Activated naive CD4-positive, alpha-beta T cell treated with anti-CD3 and anti-CD28 coated beads, Interleukin-2, amount 50 U/mL, for 72 hours (primary cell): ENCODE measurements around the gene DHRS13. TPM values are rescaled to one million over a fixed set of nuclear protein-coding genes. Genes with fewer than 3 reads are reported as not detected.
"Not testable (repeated sequence)": the region's sequence is repeated elsewhere in the genome, so short reads cannot be mapped to it uniquely, and the experiment has no call there.

Experiments used
- ATAC-seq, 2 donors: fragments of 150-1000 bp; cut with Tn5 transposase; 2 replicates each; pipeline ENCODE4 v1.10.0; 2021; ENCODE audit warnings: mild to moderate bottlenecking in 2 of 2, moderate library complexity in 2 of 2
- DNase-seq, 2 donors: peaks; one replicate each; pipeline ENCODE4 v3.0.0; 2021 to 2022; ENCODE audit warnings: low spot score in 2 of 2
- H3K27ac Mint-ChIP-seq, 2 donors: one replicate each; pipeline ENCODE4 v1.8.0; 2022; ENCODE audit warnings: mild to moderate bottlenecking in 2 of 2, mixed read lengths in 2 of 2
- H3K36me3 Mint-ChIP-seq, 2 donors: one replicate each; pipeline ENCODE4 v1.8.0; 2022; ENCODE audit warnings: mixed read lengths in 2 of 2
- H3K9me3 Mint-ChIP-seq, 2 donors: one replicate each; pipeline ENCODE4 v1.8.0; 2022; ENCODE audit warnings: mixed read lengths in 2 of 2
- total RNA-seq, 2 donors: library from RNA; stranded (reverse); gene quantifications; one replicate each; pipeline ENCODE4 v1.2.3, GENCODE V29; 2022

DHRS13 gene
- total RNA-seq, 2 donors from 2014 or later, result 33.8 to 36.5 TPM

GRCh38 chr17:28912938-28913333 lies 10.1 kb upstream of the DHRS13 start:
- no peak for DNase-seq

GRCh38 chr17:28912281-28912937 lies 9.5 kb upstream of the DHRS13 start:
- no peak for ATAC-seq
- DNase-seq, result no peak
- Mint-ChIP-seq H3K9me3 (peaks cover 8 to 10% of the 10 kb centered on the region in 2 donors), H3K36me3 (peaks cover 28 to 32% of the 10 kb centered on the region in 2 donors), H3K27ac (peak overlapping the region; percentile 13 to 36)

More at GRCh38 chr17:28912938-28913333, 10.1 kb upstream of the DHRS13 start:
- Mint-ChIP-seq H3K9me3 (peaks cover 8 to 10% of the 10 kb centered on the region in 2 donors), H3K36me3 (peaks cover 30 to 32% of the 10 kb centered on the region in 2 donors), H3K27ac (peak overlapping the region in 1 of 2 donors; percentile 8)
- no peak for ATAC-seq

GRCh38 chr17:28911411-28912045 lies 8.6 kb upstream of the DHRS13 start:
- peak overlapping the region in 1 of 2 donors; percentile 13 for H3K27ac Mint-ChIP-seq
- H3K36me3 Mint-ChIP-seq, result peaks cover 22 to 29% of the 10 kb centered on the region in 2 donors
- ATAC-seq, result no peak
- no peak for DNase-seq
- H3K9me3 Mint-ChIP-seq, result peaks cover 8 to 10% of the 10 kb centered on the region in 2 donors

GRCh38 chr17:28910534-28910933 lies 7.7 kb upstream of the DHRS13 start:
- Mint-ChIP-seq H3K9me3 (peaks cover 8 to 10% of the 10 kb centered on the region in 2 donors), H3K27ac (no peak overlapping the region), H3K36me3 (peaks cover 16 to 19% of the 10 kb centered on the region in 2 donors)
- DNase-seq (no peak), ATAC-seq (no peak)

GRCh38 chr17:28908640-28909167 lies 5.8 kb upstream of the DHRS13 start:
- ATAC-seq, result no peak
- Mint-ChIP-seq H3K27ac (peak overlapping the region; percentile 57 to 90), H3K36me3 (peaks cover 3 to 6% of the 10 kb centered on the region in 2 donors), H3K9me3 (no peaks in the 10 kb centered on the region)
- no peak for DNase-seq

- H3K36me3 Mint-ChIP-seq, result peaks cover 0 to 6% of the 10 kb centered on the region in 2 donors
- ATAC-seq, result no peak
- peak overlapping the region in 1 of 2 donors; percentile 94 for H3K27ac Mint-ChIP-seq
- H3K9me3 Mint-ChIP-seq, result no peaks in the 10 kb centered on the region
- no peak for DNase-seq
These were observed 5.0 kb upstream of the DHRS13 start for GRCh38 chr17:28907709-28908475.

GRCh38 chr17:28906706-28907438 lies 4.0 kb upstream of the DHRS13 start:
- Mint-ChIP-seq H3K27ac (peak overlapping the region in 1 of 2 donors; percentile 94), H3K9me3 (no peaks in the 10 kb centered on the region), H3K36me3 (peaks cover 5 to 7% of the 10 kb centered on the region in 2 donors)
- ATAC-seq (no peak), DNase-seq (no peak)

- peak overlapping the region in 1 of 2 donors; percentile 94 for H3K27ac Mint-ChIP-seq
- no peaks in the 10 kb centered on the region for H3K9me3 Mint-ChIP-seq
- ATAC-seq, result no peak
- DNase-seq, result no peak
- peaks cover 10% of the 10 kb centered on the region in 2 donors for H3K36me3 Mint-ChIP-seq
These were observed 3.4 kb upstream of the DHRS13 start for GRCh38 chr17:28906276-28906675.

- H3K27ac Mint-ChIP-seq, result no peak overlapping the region
- H3K36me3 Mint-ChIP-seq, result peaks cover 16 to 19% of the 10 kb centered on the region in 2 donors
- DNase-seq (no peak), ATAC-seq (no peak)
- H3K9me3 Mint-ChIP-seq, result peaks cover 0 to 5% of the 10 kb centered on the region in 2 donors
These were observed 1.9 kb upstream of the DHRS13 start for GRCh38 chr17:28904800-28905199.

- not testable (repeated sequence) for H3K9me3 Mint-ChIP-seq, ATAC-seq, DNase-seq
- peak overlapping the region; percentile 16 to 82 for H3K27ac Mint-ChIP-seq
- peaks cover 16 to 22% of the 10 kb centered on the region in 2 donors for H3K36me3 Mint-ChIP-seq
These were observed 615 bp upstream of the DHRS13 start for GRCh38 chr17:28903546-28903841.

GRCh38 chr17:28901866-28902818 lies 737 bp downstream of the DHRS13 start:
- DNase-seq, result peak in 1 of 2 donors; percentile 64
- ATAC-seq, result peak; percentile 34 to 39
- Mint-ChIP-seq H3K27ac (peak overlapping the region; percentile 82 to 98), H3K36me3 (peaks cover 20 to 31% of the 10 kb centered on the region in 2 donors), H3K9me3 (peaks cover 0 to 5% of the 10 kb centered on the region in 2 donors)

- Mint-ChIP-seq H3K36me3 (peaks cover 20 to 39% of the 10 kb centered on the region in 2 donors), H3K27ac (peak overlapping the region; percentile 82 to 98), H3K9me3 (peaks cover 0 to 5% of the 10 kb centered on the region in 2 donors)
- ATAC-seq (no peak), DNase-seq (no peak)
These were observed 1.7 kb downstream of the DHRS13 start for GRCh38 chr17:28900986-28901726.

GRCh38 chr17:28899212-28899815 lies 3.6 kb downstream of the DHRS13 start:
- DNase-seq, result no peak
- Mint-ChIP-seq H3K27ac (no peak overlapping the region), H3K9me3 (peaks cover 0 to 5% of the 10 kb centered on the region in 2 donors), H3K36me3 (peaks cover 20 to 48% of the 10 kb centered on the region in 2 donors)
- no peak for ATAC-seq

GRCh38 chr17:28898527-28898955 lies 4.3 kb downstream of the DHRS13 start:
- Mint-ChIP-seq H3K9me3 (peaks cover 0 to 5% of the 10 kb centered on the region in 2 donors), H3K36me3 (peaks cover 20 to 49% of the 10 kb centered on the region in 2 donors), H3K27ac (peak overlapping the region in 1 of 2 donors; percentile 90)
- ATAC-seq (no peak), DNase-seq (no peak)
